Gastroesophageal sphincter (tissue), 4 donors: ENCODE results near the gene NDUFA1. TPM values are rescaled to one million over a fixed set of nuclear protein-coding genes. Genes with fewer than 3 reads are reported as not detected.
"Not testable (repeated sequence)": the region's sequence is repeated elsewhere in the genome, so short reads cannot be mapped to it uniquely, and the experiment has no call there.

Experiments
- ATAC-seq: fragments of 150-250 bp; one replicate; pipeline ENCODE4 v1.9.1; 2016; ENCODE audit warnings: mild to moderate bottlenecking, moderate library complexity
- H3K27ac ChIP-seq, 4 donors: fragments of 200-600 bp; sonication (generic) in 3 of 4; 1 replicate in 3 of 4; 2 replicates in 1 of 4; pipeline ENCODE4 v1.5.1; 2016 to 2019
- H3K27me3 ChIP-seq: fragments of 200-600 bp; sonication (generic); one replicate; pipeline ENCODE4 v1.5.1; 2019
- H3K36me3 ChIP-seq, 2 donors: fragments of 200-600 bp; sonication (generic); one replicate each; pipeline ENCODE4 v1.5.1; 2019; ENCODE audit warnings: control low read depth in 1 of 2
- H3K4me1 ChIP-seq, 3 donors: fragments of 200-600 bp; sonication (generic); 1 replicate in 2 of 3; 2 replicates in 1 of 3; pipeline ENCODE4 v1.5.1; 2016 to 2019; ENCODE audit warnings: control low read depth in 2 of 3
- H3K4me3 ChIP-seq, 2 donors: fragments of 200-600 bp; sonication (generic); one replicate each; pipeline ENCODE4 v1.5.1; 2019; ENCODE audit warnings: mild to moderate bottlenecking in 1 of 2, moderate library complexity in 1 of 2
- H3K9me3 ChIP-seq, 3 donors: fragments of 200-600 bp; sonication (generic); one replicate each; pipeline ENCODE4 v1.5.1; 2017 to 2019; ENCODE audit warnings: control low read depth in 2 of 3
- EP300 ChIP-seq: sonication (generic); formaldehyde crosslinking; IDR thresholded peaks from one replicate; pipeline ENCODE4 v1.6.1; 2017; ENCODE audit warnings: antibody characterized with exemption, mild to moderate bottlenecking
- POLR2A ChIP-seq, 2 donors: fragments of 450-650 bp; IDR thresholded peaks; one replicate each; pipeline ENCODE4 v1.6.1; 2017; ENCODE audit warnings: antibody characterized with exemption in 2 of 2, mild to moderate bottlenecking in 2 of 2, moderate library complexity in 1 of 2
- POLR2AphosphoS5 ChIP-seq: sonication (generic); formaldehyde crosslinking; IDR thresholded peaks from one replicate; pipeline ENCODE4 v1.6.1; 2017; ENCODE audit warnings: antibody characterized with exemption
- WGBS, 2 donors: methylation state at CpG; one replicate each; pipeline ENCODE4 v1.1.5; 2018; ENCODE audit warnings: low coverage in 1 of 2; 5-methylcytosine and 5-hydroxymethylcytosine counted together
- total RNA-seq, 4 donors: library from RNA; depleted of rRNA; stranded (reverse); fragments of >200 nt; gene quantifications; one replicate each; pipeline ENCODE4 v1.1.0, GENCODE V29; 2016
- TF ChIP-seq, protein P1 (sequence below), 4 experiments: fragments of 200-600 bp in 2 of 4; fragments of 450-650 bp in 2 of 4; sonication (generic) in 1 of 4; IDR thresholded peaks; one replicate each; pipeline ENCODE4 v1.5.1; 2017 to 2019; ENCODE audit warnings: antibody characterized with exemption in 4 of 4, mild to moderate bottlenecking in 2 of 4, moderate library complexity in 2 of 4

NDUFA1 gene
- total RNA-seq = 100 to 1,000 TPM in 1 of 4 donors, 10 to 100 TPM in 3; 55.8 to 104 (median 74.5) TPM

DNA sequence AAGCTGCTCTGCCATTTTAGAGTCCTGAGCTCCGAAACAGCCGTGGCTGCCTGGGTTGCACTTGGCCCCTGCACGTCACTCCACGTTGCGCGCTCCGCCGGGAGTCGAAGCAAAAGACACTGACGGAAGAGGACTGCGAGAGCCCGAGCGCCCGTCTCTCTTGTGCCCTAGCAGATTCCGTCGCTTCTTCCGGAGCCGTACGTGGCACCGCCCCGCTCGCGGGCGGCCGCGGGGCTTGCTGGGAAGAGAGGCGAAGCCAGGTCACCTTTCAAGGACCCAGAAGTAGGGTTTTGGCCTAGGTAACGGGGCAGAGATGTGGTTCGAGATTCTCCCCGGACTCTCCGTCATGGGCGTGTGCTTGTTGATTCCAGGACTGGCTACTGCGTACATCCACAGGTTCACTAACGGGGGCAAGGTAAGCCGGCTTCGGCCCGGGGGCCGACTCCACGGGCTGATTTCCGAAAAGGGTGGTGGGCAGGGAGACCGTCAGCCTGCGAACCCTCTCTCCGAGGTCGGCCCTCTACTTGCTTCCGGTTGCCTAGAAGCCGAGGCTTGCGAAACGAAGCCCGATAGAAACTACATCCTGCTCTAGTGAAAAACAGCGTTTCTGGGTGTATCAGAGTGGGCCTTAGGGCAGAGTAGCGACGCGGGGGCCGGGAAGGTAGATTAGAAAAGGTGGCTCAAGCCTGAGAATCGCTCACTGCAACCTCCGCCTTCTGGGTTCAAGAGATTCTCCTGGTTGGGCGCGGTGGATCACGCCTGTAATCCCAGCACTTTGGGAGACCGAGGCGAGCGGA, at the start of gene NDUFA1, which contains the start of gene RNF113A:
NDUFA1 (plus strand) TSS at position 234 of the 797 bp plus-strand sequence; CDS start at position 314, 80 bp downstream.
RNF113A (minus strand) TSS at position 135 of the 797 bp plus-strand sequence; CDS start at position 15, 120 bp downstream.
- peaks cover 0 to 14% (median 0%) of the 10 kb centered on the region in 3 donors for H3K4me1 ChIP-seq
- H3K27me3 ChIP-seq = no peaks in the 10 kb centered on the region
- H3K36me3 ChIP-seq = peaks cover 0 to 16% of the 10 kb centered on the region in 2 donors
- H3K27ac ChIP-seq = peak within 1 kb of the TSS; percentile 74 to 90 (median 90)
- no peaks in the 10 kb centered on the region for H3K9me3 ChIP-seq
- H3K4me3 ChIP-seq = peak within 1 kb of the TSS; percentile 63 to 65
- TF ChIP-seq EP300 (no peak), POLR2A (IDR thresholded peaks at IDR 0.05) (peak; percentile 50 to 70), POLR2AphosphoS5 (peak; percentile 73)
- peak; percentile 95 for ATAC-seq
- WGBS, 2 donors = no CpG with 5 or more reads among the region's 62 CpGs

DNA sequence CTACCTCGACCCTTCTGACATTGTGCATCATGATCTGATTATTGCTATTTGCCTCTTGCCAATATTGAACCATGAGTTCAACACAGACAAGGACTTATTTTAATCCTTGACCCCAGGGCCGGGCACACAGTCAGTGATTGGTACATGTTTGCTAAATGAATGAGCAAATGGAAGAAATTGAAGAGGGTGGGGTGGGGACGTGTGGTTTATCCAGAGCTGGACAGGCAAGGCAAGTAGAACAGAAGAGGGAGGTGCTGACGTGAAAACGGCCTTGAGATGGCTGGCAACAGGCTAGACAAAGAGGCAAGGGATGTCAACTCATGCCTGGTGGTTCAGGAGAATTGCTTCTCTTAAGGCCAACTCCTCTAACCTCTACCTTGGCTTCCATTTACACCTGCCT, 47.4 kb upstream of the NDUFA1 start:
- H3K4me3 ChIP-seq, H3K27me3 ChIP-seq, H3K36me3 ChIP-seq, H3K4me1 ChIP-seq, ATAC-seq, H3K9me3 ChIP-seq, H3K27ac ChIP-seq: not testable (repeated sequence)
- whole genome bisulfite sequencing, 2 donors = no CpG with 5 or more reads among the region's 5 CpGs

DNA sequence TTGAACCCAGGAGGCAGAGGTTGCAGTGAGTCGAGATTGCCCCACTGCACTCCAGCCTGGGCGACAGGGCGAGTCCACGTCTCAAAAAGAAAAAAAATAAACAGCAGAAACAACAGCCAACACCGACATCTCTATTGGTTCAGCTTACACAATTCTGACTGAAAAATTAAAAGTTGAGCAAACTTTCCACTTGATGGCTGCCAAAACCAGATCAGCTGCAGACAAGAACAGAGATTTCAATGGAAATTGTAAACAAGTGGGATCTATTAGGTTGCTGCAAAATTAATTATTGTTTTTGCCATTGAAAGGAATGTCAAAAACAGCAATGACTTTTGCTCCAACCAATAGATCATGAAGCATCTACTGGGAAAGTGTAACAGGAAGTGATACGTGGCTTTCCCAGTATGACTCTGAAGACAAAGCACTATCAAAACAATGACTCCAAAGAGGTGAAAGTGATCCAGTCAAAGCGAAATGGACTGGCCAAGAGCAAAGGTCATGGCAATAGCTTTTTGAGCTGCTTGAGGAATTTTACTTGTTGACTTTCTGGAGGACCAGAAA, 45.2 kb upstream of the NDUFA1 start:
- no peak for TF ChIP-seq EP300
- TF ChIP-seq, protein P1, sequence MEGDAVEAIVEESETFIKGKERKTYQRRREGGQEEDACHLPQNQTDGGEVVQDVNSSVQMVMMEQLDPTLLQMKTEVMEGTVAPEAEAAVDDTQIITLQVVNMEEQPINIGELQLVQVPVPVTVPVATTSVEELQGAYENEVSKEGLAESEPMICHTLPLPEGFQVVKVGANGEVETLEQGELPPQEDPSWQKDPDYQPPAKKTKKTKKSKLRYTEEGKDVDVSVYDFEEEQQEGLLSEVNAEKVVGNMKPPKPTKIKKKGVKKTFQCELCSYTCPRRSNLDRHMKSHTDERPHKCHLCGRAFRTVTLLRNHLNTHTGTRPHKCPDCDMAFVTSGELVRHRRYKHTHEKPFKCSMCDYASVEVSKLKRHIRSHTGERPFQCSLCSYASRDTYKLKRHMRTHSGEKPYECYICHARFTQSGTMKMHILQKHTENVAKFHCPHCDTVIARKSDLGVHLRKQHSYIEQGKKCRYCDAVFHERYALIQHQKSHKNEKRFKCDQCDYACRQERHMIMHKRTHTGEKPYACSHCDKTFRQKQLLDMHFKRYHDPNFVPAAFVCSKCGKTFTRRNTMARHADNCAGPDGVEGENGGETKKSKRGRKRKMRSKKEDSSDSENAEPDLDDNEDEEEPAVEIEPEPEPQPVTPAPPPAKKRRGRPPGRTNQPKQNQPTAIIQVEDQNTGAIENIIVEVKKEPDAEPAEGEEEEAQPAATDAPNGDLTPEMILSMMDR (IDR thresholded peaks at IDR 0.05) = no peak
- TF ChIP-seq POLR2A (IDR thresholded peaks at IDR 0.05) = no peak
- Histone ChIP-seq H3K4me3 (no peak overlapping the region), H3K36me3 (peaks cover 0 to 26% of the 10 kb centered on the region in 2 donors), H3K4me1 (no peaks in the 10 kb centered on the region), H3K27me3 (no peaks in the 10 kb centered on the region), H3K27ac (no peak overlapping the region), H3K9me3 (no peaks in the 10 kb centered on the region)
- 65 to 66% methylated on average over 6 to 7 of the region's 7 CpGs for WGBS, 2 donors
- peak; percentile 25 for ATAC-seq

DNA sequence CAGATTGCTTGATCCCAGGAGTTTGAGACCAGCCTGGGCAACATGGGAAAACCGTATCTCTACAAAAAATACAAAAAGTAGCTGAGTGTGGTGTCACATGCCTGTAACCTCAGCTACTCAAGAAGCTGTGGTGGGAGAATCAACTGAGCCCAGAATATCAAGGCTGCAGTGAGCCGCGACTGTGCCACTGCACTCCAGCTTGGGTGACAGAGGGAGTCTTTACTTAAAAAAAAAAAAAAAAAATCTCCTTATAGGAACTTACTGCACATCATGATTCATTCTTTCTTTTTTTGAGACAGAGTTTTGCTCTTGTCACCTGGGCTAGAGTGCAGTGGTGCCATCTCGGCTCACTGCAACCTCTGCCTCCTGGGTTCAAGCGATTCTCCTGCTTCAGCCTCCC, 43.2 kb upstream of the NDUFA1 start:
- peaks cover 0 to 40% of the 10 kb centered on the region in 2 donors for H3K36me3 ChIP-seq
- H3K4me3 ChIP-seq = no peak overlapping the region
- no peaks in the 10 kb centered on the region for H3K9me3 ChIP-seq
- WGBS, 2 donors = 91 to 100% methylated on average over 2 to 3 of the region's 5 CpGs
- H3K27me3 ChIP-seq = no peaks in the 10 kb centered on the region
- TF ChIP-seq EP300 (no peak), POLR2A (IDR thresholded peaks at IDR 0.05) (no peak), POLR2AphosphoS5 (no peak)
- TF ChIP-seq, protein P1 (IDR thresholded peaks at IDR 0.05) = no peak
- no peak for ATAC-seq
- H3K27ac ChIP-seq = no peak overlapping the region
- H3K4me1 ChIP-seq = no peaks in the 10 kb centered on the region

DNA sequence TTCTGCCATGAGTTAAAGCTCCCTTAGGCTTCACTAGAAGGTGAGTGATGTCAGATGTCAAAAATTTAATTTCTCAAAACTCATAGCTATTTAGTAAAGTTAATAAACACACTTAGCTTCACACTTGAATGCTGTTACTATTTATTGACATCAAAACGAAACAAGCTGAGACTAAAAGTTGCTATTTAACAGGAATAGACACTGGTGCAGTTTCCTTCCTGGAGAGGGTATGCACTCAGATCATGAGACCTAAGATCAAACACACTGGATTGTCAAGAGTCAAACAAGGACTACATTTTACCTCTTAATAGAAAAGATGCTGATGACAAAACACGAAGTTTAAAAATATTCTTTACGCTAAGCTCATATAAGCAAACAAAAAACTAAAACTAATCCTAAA, 37.7 kb upstream of the NDUFA1 start:
- Histone ChIP-seq H3K9me3 (no peaks in the 10 kb centered on the region), H3K4me1 (no peaks in the 10 kb centered on the region), H3K27ac (no peak overlapping the region), H3K36me3 (peaks cover 0 to 92% of the 10 kb centered on the region in 2 donors), H3K27me3 (no peaks in the 10 kb centered on the region), H3K4me3 (no peak overlapping the region)
- TF ChIP-seq, protein P1 (IDR thresholded peaks at IDR 0.05) = no peak
- TF ChIP-seq POLR2AphosphoS5 (no peak), EP300 (no peak), POLR2A (IDR thresholded peaks at IDR 0.05) (no peak)
- 80 to 93% methylated on average over 2 to 3 of the region's 3 CpGs for WGBS, 2 donors
- ATAC-seq = no peak
